Stimulated activated CD4-positive, alpha-beta T cell treated with anti-CD3 and anti-CD28 coated beads, Interleukin-4, amount 100 ng/mL, for 48 hours (primary cell): ENCODE measurements around the gene MAPRE2.
"Not testable (repeated sequence)": the region's sequence is repeated elsewhere in the genome, so short reads cannot be mapped to it uniquely, and the experiment has no call there.

Source experiments
- DNase-seq, 2 donors: peaks; one replicate each; pipeline ENCODE4 v3.0.0-alpha.2; 2020; ENCODE audit warnings: low read depth in 2 of 2

MAPRE2 gene

DNA sequence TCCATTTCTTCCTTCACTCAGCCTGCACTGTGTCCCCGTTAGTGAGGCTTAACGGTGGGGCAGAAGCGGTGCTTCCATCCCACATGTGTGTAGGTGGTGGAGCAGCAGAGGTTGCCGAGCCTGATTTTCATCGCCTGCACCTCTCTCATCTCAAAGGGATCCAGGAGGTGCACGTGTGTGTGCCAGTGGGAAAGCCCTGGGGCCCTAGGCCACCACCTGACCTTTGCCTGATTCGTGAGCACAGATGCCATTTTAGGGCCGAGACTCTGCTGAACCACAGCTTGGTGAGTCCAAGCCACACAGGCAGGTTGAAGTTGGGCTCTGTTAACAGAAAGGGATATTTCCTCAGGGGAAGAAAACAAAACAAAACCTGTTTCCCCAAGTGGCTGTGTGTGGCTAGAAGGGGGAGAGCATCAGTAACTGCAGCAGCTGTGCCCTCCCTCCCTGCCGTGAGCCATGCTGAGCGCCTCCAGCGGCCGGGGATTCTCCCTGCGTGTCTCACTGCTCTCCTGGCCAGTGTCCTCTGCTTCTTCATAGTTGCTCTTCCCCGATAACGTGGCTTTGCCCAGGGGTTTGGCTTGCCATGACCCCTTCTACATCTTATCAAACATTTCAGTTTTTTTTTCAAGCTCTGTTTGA is 81.5 kb downstream of the MAPRE2 start:
- no peak for DNase-seq

DNA sequence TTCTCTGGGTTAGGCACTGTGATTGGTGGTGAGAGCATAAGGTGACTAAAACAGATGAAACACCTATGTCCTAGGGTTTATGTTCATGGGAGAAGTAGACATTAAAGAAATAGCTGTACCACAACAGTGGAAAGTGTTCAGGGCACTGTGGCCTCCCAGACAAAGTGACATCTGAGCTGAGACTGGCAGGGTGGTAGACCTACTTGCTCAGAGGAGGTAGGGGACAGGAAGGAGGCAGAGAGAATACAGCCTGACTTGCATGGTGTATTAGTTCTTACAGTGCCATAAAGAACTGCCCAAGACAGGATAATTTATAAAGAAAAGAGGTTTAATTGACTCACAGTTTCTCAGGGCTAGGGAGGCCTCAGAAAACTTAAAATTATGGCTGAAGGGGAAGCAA is 82.6 kb downstream of the MAPRE2 start:
- no peak for DNase-seq

DNA sequence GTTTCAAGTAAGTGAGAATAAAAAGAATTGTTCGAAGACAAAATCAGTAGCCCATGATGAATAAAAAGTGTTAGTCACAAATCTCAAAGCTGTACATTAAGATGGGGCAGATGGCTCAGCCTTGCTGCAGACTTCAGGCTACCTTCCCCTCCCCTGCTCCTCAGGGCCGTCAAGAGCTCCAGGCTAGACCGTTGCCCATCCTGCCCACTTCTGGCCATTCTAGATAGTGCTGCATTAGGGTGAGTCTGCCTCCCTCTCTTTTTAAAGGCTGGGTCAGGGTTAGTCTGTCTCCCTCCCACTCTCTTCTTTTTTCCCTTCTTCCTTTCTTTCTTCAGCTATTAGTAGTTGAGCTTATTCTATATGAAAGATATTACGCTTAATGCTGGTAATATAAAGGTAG is 86.0 kb downstream of the MAPRE2 start:
- no peak for DNase-seq

DNA sequence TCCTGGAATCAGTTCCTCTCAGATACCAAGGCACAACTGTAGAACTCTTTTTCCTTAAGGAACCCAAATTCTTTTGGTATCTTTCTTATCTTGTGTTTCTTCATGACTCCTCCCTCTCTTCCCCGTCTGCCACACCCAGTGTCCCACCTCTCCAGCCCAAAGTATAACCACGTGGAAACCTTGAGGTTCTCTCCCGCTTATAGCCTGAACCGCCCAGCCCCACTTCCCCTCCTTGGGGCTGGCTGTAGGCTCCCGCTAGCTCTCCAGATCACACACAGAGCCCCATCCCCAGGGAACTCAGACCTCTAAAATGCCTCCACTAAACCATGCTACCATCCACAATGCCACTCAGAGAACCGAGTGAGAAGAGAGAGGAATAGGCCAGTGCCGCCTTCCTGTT is 87.5 kb downstream of the MAPRE2 start:
- DNase-seq, result no peak

DNA sequence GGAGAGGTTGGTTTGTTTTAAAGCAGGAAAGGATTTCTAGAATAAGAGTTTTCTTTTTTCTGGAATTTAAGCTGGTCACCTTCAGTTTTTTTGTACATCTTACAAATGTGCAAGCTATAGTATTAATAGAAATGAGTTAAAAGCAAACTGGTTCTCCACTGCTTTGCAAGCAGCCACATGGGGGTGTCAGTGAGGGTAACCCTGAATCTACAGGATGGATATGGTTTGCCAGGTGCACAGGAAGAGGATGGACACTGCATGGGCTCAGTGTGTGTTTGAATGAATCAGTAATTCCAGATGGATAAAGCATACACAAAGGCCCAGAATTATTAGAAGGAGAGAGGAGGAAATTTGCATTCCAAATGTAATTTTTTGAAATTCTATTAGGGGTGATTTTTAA is 89.0 kb downstream of the MAPRE2 start:
- DNase-seq, result no peak

DNA sequence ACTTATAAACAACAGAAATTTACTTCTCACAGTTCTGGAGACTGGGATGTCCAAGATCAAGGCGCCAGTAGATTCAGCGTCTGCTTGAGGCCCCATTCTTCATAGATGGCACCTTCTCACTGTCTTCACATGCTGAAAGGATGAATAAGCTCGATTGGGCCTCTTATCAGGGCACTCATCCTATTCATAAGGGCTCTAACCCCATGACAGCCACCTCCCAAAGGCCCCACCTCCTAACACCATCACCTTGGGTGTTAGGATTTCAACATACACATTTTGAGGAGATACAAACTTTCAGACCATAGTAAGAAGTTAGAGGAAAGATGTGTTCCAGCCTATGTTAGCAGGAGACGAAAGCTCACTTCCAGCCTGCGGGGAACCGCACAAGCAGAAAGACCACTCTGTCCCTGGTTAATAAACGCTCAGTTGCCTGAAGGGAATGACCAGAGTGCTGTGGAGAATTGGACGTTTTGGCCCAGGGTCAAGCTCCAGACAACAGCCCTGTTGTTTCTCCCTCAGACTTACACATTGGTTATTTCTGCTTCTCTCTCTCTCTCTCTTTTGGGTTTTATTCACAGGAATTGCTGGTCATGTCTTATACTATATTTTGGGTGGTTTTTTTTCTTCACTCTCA is 90.3 kb downstream of the MAPRE2 start:
- no peak for DNase-seq

DNA sequence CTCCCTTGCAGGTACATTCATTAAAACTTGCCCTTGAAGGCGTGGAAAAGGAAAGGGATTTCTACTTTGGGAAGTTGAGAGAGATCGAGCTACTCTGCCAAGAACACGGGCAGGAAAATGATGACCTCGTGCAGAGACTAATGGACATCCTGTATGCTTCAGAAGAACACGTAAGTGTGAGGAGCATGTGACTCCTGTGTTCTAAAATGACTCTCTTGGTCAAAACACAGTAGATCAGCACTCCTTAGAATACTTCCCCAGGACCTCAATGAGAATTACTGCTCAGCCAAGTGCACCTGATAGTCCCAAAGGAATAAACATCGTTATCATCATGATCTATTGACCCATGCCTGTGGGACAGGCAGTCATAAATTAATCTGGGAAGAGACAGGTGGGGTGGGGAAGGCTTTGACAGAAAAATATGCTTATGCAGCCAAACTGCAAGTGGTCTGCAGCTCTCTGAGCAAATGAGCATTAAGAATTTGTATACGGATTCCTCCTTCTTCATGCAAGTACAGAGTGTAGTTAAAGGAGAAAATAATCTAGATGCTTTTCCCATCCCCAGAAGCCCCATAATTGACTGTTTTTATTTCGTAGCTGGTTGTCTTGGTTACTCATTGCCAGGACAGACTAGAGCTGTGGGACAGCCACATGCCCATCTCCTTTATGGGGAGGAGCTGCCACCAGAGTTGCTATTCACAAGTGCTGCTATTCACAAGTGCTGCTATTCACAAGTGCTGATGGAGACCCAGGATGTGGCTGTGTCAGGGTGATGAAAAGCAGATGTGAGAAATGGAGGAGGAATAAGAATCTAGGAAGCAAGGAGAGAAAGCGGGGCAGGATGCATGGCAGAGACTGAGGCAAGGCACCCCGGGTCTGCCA is 91.0 kb downstream of the MAPRE2 start:
- DNase-seq, result no peak

DNA sequence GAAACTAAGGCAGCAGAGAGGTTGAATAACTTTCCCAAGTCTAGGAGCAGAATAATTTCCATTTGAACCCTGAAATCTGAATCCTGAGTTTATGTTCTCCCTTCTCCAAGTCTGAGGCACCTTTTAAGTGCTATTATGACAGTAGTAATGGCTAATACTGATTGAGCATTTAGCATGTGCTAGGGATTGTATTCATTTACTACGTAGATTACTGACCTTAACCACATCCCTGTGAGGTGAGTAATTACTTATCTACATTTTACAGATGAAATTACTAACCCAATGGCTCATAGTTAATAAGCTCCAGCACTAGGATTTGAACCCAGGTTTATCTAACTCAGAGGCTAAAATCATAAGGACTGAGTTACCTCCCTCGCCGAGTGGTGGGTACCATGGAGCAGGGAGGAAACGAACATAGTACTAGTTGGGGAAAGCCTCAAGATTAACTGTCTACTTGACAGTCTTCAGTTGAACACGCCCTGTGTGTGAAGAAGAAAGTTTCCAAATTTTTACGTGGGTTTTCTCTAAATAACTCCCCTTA is 93.0 kb downstream of the MAPRE2 start:
- DNase-seq, result no peak

DNA sequence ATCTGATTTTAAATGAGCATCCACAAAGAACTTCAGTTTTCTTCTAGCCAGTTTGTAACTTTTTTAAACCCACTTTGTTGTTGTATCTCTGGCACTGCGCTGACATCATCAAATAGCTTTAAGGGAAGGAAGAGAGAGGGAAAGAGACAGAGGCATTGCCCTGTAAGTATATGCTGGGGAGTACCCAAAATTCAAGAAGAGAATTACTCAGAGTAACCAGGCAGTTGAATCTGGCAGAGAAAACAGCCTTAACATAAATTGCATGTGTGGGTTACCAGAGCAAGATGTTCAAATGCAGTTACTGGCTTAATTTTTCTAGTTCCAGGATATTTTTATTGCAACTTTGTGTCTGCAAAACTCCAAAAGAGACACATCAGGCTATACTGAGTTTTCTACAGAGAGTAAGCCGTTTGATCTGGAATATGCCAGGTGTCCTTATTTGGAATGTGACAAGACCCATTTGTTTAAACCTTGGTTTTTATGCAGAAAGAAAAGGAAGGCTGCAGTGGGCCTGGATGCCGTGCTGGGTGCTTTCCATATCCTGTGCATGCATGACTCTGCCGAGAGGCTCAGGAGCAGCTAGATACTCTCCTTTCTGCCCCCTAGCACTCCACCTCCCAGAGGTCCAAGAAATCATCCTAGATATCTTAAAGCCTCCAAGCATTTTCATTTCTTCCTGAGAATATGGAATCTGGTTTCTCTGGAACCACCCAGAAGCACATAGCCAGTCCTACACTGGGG is 93.7 kb downstream of the MAPRE2 start:
- no peak for DNase-seq

DNA sequence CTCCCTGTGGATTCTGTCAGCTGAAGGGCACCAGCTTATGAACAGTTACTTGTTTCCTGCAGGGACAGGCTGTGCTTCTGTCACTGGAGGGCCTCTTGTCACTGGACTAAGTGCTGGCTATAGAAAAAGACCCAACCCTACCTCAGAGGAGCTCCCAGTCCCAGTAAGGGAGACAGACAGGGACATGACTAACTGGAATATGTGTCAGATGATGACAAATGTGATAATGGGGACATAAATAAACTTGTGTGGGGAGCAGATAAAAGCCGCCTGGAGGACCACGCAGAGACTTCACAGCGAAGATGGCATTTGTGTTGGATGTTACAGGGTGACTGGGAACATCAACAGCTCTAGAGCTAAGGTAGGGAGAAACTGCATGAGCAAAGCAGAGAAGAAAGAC is 95.0 kb downstream of the MAPRE2 start:
- no peak for DNase-seq

DNA sequence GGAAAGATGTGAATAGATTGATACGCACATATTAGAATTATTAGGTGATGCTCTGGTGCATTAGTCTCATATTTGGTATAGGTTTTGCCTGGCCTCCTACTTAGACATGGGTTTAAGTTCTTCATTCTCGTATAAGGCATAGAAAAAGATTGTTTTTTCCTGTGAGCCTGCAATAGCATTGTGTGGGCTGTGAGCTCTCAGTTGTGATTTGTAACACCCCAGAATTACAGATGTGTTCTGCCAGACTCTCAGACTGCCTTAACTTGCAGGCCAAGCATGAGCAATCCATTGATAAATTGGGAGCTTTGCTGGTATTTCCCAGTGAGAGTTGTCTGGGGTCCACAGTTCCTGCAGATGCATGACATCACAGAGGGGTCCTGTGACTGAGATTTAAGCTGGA is 95.7 kb downstream of the MAPRE2 start:
- no peak for DNase-seq

DNA sequence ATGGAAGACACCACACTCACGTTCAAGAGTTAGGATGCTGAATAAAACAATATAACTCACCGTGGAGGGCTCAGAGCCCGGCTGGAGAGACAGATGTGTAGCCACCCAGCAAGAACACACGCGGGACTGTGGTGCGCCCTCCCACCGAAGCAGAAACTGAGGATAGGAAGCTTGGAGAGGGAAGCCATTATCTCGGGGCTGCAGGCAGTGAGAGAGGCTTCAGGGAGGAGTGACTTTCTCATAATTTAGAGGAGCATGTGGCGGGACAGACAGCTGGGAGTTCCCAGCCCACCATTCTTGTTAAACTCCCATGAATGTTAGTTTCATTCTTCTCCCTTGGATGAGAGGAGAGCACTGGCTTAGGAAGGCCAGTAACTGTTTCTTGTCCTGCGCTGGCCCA is 96.4 kb downstream of the MAPRE2 start:
- no peak for DNase-seq

DNA sequence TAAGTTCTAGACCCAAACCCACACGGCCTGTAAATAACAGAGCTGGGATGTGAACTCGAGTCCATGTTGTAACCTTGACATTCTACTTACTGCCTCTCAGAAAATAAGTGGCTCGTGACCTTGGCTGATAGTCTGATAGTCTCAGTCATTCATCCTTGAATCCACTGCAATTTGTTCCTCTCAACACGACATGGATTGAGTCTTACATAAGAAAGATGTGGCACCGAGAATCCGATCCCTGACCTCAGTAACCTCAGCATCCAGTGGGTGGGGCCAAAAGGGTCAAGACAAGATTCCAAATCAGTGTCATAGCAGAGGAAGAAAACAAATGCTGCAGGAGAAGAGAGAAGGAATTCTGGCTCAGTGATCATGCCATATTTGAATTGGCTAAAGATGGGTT is 97.6 kb downstream of the MAPRE2 start:
- no peak for DNase-seq

DNA sequence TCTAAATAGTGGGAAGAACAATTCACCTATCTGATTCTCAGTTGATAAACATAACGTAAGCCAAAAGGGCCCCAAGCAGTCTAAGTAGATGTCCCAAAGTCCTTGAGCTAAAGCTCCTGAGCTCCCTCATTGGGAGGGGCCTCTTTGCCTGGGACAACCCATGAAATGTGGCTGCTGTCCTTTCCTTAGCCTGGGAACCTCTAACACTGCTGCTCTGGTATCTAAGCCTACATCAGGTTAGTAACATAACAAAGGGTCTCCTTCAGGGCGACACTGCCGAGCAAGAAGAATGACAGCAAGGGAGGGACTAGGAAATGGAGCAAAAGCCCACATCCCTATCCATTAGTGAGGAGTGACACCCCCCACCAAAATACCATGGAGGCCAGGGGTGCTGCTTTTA is 98.3 kb downstream of the MAPRE2 start:
- no peak for DNase-seq

DNA sequence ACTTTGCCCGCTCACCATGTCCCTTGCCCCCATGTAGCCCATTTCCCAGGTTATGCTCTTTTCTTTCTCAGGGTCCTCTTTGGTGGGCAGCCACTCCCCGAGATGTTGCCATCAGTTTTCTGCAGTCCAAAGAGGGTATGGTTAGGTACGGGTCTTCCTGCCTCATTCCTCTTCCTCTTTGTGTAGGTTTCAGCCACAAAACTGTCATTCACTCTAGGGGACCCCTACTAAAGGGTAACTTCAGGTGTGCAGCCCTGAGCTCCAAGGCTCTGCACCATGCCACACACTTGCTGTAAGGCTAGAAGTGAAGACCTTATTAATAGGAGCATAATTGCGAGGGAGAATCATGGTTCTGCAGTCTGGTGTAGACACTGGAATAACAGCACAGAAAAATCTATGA is 99.9 kb downstream of the MAPRE2 start:
- no peak for DNase-seq

DNA sequence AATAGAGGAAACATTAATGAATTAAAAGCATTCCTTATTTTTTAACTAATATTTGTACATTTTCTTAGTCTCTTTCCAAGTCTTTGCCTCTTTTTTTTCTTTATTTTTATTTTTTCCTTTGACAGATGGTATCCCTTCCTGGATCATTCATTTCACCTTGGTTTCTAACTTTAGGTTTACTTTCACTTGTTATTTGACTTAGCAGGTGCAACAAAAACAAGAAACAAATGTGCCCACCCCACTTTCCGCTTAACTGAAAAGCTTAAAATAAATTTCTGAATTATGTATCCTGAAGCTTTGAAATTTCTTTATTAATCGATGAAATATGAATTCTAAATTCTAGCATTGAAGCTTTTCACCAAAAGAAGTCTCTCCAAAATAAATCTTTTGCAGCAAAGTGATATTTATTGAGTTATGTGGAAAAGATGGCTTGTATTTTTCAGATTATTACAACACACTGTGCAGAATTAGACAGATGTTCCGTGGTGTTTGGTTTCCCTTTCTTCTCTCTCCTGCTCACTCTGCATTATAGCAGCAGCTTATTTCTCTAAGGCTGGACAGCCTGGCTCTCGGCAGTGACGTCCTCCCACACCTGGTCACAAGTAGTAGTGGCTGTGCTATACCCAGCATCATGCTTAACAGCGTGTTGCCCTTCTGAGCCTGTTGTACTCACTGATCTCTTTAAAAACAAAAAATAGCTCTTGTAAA is 100.5 kb downstream of the MAPRE2 start:
- no peak for DNase-seq

DNA sequence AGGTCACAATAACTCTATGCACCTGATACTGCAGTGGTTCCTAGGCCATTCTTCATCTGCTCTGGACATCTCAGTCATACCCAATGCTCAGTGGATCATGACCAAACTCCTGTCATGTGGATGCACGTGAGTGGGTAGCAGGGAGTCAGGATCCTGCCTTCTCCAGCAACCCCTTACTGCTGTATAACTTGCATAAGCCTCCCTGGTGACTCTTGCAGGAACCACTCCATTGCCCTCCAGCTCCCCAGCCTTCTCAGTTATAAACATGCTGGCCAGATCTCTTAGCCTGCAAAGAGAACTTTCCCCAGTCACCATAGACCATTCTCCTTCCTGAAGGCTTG is 101.0 kb downstream of the MAPRE2 start:
- DNase-seq, result no peak

DNA sequence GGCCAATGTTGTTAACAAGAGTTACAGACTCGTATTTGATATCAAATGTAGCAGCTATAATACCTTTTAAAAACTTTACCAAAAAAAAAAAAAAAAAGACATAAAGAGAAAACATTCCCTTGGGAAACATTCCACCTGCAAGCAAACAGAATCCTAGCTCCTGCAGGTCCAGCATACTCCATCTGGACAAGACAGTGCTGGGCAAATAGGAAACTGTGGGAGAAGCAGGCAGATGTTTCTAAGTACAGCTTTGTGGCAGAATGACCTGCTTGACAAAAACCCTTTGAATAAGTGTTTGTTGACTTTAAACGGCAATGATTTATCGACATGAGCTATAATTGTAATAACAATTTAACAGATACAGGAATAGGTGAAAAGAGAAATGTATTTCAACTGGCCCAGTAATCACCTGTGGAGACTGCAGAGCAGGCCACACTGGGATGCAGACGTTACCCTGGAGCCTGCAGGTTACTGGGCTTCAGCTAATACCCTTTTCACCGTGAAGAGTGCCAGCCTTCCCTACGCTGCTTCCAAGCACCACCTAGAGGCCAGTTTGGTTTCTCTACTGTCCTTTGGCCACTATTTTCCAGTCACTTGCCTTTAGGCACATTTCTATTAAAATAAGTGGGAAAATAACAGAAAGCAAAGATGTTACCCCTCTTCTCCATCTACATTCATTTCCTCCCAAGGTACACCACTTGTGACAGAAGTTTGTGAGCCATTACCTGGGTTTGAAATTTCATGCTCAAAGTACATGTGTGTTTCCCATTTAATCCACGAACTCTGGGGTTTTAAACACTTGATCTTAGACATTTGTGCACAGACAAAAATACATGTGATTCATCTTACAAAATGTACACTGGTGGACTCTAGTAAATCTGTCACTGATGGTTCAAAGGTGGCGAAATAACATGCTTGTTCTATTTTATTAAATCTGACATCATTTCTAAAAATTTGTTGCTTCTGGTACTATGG is 102.7 kb downstream of the MAPRE2 start:
- DNase-seq, result peak in 1 of 2 donors; percentile 16

DNA sequence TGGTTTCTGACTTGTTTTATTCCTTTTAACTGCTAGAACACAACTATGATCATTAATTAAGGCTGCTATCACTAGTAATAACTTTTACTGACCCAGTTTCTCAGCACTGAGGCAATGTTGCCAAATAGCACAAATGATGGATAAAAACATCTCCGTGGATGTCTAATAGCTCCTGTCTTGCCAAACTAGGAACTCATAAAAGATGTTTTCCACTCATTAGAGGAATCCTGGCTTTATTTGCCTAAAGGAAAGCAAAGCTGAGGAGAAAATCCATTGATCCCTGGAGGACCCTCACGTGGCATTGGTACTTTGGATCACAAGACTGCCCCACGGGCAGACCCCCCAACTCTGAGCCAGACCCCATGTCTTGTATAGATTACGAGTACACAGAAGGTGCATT is 103.5 kb downstream of the MAPRE2 start:
- no peak for DNase-seq

DNA sequence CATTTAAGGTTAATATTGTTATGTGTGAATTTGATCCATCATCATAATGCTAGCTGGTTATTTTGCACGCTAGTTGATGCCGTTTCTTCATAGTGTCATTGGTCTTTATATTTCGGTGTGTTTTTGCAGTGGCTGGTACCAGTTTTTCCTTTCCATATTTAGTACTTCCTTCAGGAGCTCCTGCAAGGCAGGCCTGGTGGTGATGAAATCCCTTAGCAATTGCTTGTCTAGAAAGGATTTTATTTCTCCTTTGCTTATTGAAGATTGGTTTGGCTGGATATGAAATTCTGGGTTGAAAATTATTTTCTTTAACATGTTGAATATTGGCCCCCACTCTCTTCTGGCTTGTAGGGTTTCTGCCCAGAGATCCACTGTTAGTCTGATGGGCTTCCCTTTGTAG is 109.0 kb downstream of the MAPRE2 start:
- not testable (repeated sequence) for DNase-seq
